Measurements from ENCODE around the gene SGO2. TPM values are rescaled to one million over a fixed set of nuclear protein-coding genes. Genes with fewer than 3 reads are reported as not detected.

SGO2 gene
- total RNA-seq, 6 experiments from 2014 or later, result 10.6 to 22.3 (median 20.5) TPM

DNA sequence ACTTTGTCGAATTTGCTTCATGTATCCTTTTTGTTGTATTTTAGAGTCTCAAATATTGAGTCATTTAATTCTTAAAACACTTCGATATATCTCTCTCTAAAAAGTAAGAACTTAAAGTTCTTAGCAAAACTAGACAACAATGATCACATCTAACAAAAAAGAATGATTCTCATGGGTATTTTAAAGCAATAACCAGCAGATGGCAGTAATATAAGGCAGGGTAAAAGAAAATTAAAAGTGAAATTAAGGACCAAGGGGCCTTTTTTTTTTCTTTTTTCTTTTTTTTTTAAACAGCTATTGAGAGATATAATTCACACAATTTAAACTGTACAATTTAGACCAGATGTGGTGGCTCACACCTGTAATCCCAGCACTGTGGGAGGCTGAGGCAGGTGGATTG lies 50.0 kb downstream of the SGO2 start:
- DNase-seq, result peak; percentile 25
- Mint-ChIP-seq H3K27me3 (ENCODE audit: insufficient read depth) (no peaks in the 10 kb centered on the region), H3K4me3 (no peak overlapping the region), H3K27ac (no peak overlapping the region), H3K9me3 (no peaks in the 10 kb centered on the region), H3K4me1 (ENCODE audit: low read depth) (no peaks in the 10 kb centered on the region; the same call in 1 of the 2 replicates), H3K36me3 (ENCODE audit: low read depth) (peaks cover 9% of the 10 kb centered on the region; the same call in 1 of the 2 replicates)
- TF ChIP-seq, protein P1, sequence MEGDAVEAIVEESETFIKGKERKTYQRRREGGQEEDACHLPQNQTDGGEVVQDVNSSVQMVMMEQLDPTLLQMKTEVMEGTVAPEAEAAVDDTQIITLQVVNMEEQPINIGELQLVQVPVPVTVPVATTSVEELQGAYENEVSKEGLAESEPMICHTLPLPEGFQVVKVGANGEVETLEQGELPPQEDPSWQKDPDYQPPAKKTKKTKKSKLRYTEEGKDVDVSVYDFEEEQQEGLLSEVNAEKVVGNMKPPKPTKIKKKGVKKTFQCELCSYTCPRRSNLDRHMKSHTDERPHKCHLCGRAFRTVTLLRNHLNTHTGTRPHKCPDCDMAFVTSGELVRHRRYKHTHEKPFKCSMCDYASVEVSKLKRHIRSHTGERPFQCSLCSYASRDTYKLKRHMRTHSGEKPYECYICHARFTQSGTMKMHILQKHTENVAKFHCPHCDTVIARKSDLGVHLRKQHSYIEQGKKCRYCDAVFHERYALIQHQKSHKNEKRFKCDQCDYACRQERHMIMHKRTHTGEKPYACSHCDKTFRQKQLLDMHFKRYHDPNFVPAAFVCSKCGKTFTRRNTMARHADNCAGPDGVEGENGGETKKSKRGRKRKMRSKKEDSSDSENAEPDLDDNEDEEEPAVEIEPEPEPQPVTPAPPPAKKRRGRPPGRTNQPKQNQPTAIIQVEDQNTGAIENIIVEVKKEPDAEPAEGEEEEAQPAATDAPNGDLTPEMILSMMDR (IDR thresholded peaks at IDR 0.05), result peak; percentile 81

DNA sequence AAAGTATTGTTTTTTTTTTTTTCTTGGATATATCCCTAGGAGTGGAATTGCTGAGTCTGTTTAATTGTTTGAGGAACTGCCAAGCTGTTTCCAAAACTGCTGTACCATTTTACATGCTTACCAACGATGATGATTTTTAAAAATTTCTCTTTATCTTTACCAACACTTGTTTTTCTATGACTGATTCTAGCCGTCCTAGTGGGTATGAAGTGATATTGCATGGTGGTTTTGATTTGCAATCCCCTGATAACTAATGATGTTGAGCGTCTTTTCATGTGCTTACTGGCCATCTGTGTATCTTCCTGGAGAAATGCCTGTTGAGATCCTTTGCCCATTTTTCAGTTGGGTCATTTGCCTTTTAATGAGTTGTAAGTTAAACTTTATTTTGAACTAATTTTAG lies 51.0 kb downstream of the SGO2 start:
- no peak for DNase-seq
- Mint-ChIP-seq H3K4me1 (ENCODE audit: low read depth) (no peaks in the 10 kb centered on the region; the same call in 1 of the 2 replicates), H3K27me3 (ENCODE audit: insufficient read depth) (no peaks in the 10 kb centered on the region), H3K27ac (no peak overlapping the region), H3K36me3 (ENCODE audit: low read depth) (peaks cover 5% of the 10 kb centered on the region; the same call in 1 of the 2 replicates), H3K4me3 (no peak overlapping the region), H3K9me3 (no peaks in the 10 kb centered on the region)
- TF ChIP-seq, protein P1 (IDR thresholded peaks at IDR 0.05), result peak; percentile 61

DNA sequence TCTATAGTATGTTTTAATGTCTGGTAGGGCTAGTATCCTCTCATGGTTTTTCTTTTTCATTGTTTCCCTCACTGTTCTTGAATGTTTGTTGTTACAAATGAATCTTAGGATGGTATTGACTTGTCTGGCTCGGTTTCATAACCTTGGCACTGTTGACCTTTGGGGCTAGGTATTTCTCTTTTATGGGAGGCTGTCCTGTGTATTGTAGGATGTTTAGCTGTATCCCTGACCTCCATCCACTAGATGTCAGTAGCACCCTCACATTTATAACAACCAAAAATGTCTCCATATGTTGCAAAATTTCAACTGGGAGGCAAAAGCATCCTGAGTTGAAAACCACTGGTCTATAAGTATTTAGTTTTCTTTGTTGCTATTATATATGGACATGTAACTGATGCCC lies 52.8 kb downstream of the SGO2 start:
- Mint-ChIP-seq H3K27ac (no peak overlapping the region), H3K4me3 (no peak overlapping the region), H3K4me1 (ENCODE audit: low read depth) (no peaks in the 10 kb centered on the region; the same call in 1 of the 2 replicates), H3K9me3 (no peaks in the 10 kb centered on the region), H3K27me3 (ENCODE audit: insufficient read depth) (no peaks in the 10 kb centered on the region), H3K36me3 (ENCODE audit: low read depth) (peaks cover 5% of the 10 kb centered on the region; the same call in 1 of the 2 replicates)
- TF ChIP-seq, protein P1 (IDR thresholded peaks at IDR 0.05), result peak; percentile 78
- peak; percentile 33 for DNase-seq

DNA sequence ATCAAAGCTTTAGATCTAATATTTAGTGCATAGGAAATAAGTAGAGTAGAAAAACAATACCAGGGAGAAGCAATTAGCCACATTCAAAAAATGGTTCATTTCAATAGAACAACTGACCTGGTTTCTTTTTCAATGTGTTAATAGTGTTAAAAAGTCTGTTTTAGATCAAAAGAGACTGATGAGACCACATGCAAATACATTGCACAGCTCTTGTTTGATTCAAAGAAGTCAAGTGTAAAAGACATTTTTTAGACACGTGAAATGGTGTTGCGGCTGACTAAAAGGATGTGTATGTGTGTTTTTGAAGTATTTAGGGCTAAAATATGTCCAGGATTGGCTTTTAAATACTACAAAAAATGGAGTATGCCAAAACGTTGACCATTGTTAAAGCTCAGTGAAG lies 58.6 kb downstream of the SGO2 start:
- Mint-ChIP-seq H3K27ac (no peak overlapping the region), H3K4me1 (ENCODE audit: low read depth) (peaks cover 26% of the 10 kb centered on the region), H3K36me3 (ENCODE audit: low read depth) (no peaks in the 10 kb centered on the region; the same call in 1 of the 2 replicates), H3K9me3 (no peaks in the 10 kb centered on the region), H3K27me3 (ENCODE audit: insufficient read depth) (peaks cover 2% of the 10 kb centered on the region), H3K4me3 (no peak overlapping the region)
- TF ChIP-seq, protein P1 (IDR thresholded peaks at IDR 0.05), result no peak
- DNase-seq, result no peak

DNA sequence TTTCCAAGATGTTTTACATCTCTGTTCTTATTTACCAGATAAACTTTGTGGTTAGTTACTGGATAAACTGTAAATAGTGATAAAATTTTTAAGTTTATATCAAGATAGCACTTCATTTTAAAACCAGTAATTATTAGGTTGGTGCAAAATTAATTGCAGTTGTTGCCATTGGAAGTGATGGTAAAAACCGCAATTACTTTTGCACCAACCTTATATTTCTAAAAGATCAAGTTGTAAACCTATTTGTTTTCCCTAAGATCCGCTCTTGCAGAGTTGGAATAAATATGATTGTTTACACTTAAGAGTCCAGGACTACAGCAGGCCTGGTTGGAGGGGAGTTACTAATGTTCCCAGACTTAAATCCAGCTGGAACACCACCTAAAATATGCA lies 59.3 kb downstream of the SGO2 start:
- Mint-ChIP-seq H3K36me3 (ENCODE audit: low read depth) (no peaks in the 10 kb centered on the region; the same call in 1 of the 2 replicates), H3K27me3 (ENCODE audit: insufficient read depth) (peaks cover 2% of the 10 kb centered on the region), H3K9me3 (no peaks in the 10 kb centered on the region), H3K27ac (peak overlapping the region; percentile 88), H3K4me3 (peak overlapping the region; percentile 94), H3K4me1 (ENCODE audit: low read depth) (peaks cover 33% of the 10 kb centered on the region)
- DNase-seq, result no peak
- TF ChIP-seq, protein P1 (IDR thresholded peaks at IDR 0.05), result no peak

Measured in HFFc6 (cell line).